ENCODE results near the gene SLX9.

Gene SLX9

GRCh38 chr21:44999428-44999971, 59.7 kb downstream of the SLX9 start:
- Histone ChIP-seq H2AK5ac (ENCODE audit: low read length) (no peak overlapping the region), H2BK12ac (ENCODE audit: low read length) (no peak overlapping the region), H3K79me1 (ENCODE audit: low read length) (peaks cover 10% of the 10 kb centered on the region), H3K4me2 (ENCODE audit: low read length) (no peak overlapping the region), H3K23ac (ENCODE audit: low read length) (no peak overlapping the region), H3K27ac (ENCODE audit: low read depth, low read length) (no peak overlapping the region), H3K9me3 (ENCODE audit: insufficient read depth, low read depth, low read length) (peaks cover under 1% of the 10 kb centered on the region), H3K27me3 (ENCODE audit: insufficient read depth, low read length) (no peaks in the 10 kb centered on the region), H3K36me3 (ENCODE audit: control insufficient read depth in 1 of 2, insufficient read depth in 2 of 2, low read length in 2 of 2) (no peaks in the 10 kb centered on the region), H2AFZ (ENCODE audit: insufficient read depth, low read length, poor library complexity) (no peak overlapping the region), H2BK120ac (ENCODE audit: insufficient read depth, low read length, poor library complexity) (no peak overlapping the region), H3K4me1 (ENCODE audit: control insufficient read depth in 1 of 2, insufficient read depth in 2 of 2, low read length in 2 of 2) (peaks cover 2 to 8% of the 10 kb centered on the region in 2 experiments), H4K12ac (ENCODE audit: low read depth, low read length) (no peak overlapping the region), H2BK5ac (ENCODE audit: low read depth, low read length, poor library complexity) (no peak overlapping the region), H4K8ac (ENCODE audit: low read depth, low read length) (no peak overlapping the region), H4K91ac (ENCODE audit: low read depth, low read length) (no peak overlapping the region), H3K18ac (ENCODE audit: low read length) (no peak overlapping the region), H3K4me3 (ENCODE audit: low read depth, low read length) (no peak overlapping the region), H3K79me2 (ENCODE audit: control insufficient read depth, insufficient read depth, low read length, poor library complexity) (no peaks in the 10 kb centered on the region), H3K9ac (ENCODE audit: low read length) (no peak overlapping the region), H3K14ac (ENCODE audit: low read length) (no peak overlapping the region), H3K4ac (ENCODE audit: low read depth, low read length) (no peak overlapping the region)
- no CpG with 5 or more reads among the region's 17 CpGs for WGBS (ENCODE audit: extremely low coverage, insufficient coverage, insufficient read length)
- DNase-seq, result no peak

DNA sequence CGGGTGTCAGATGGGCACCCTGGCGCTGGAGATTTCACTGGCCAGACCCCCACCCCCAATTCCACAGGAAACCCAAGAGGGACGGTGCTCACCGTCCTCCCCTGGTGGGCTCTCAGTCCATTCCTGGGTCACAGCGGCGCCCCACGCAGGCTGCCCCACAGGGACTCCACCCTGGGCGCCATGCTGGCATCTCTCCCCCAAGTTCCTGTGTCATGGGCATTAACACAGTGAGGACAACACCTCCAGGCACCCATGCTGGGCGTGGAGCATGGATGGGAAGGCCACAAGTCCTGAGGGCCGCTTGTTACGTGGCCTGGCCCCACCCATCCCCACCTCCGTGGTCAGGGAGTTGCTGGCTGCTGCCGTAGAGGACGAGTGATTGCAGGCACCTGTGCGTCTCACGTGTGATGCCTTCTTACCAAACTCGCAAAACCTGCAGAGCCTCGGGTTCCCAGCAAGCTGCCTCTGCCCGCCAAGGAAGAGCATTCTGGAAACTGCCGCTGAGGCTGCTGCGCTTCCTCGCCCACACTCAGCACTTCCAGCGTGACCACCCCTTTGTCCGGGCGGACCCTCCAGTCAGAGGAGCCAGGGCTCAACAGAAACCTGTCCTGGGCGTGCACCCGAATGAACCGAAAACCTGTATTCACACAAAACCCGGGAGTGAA, 60.3 kb downstream of the SLX9 start:
- Histone ChIP-seq H3K4me3 (ENCODE audit: low read depth, low read length) (no peak overlapping the region), H2AFZ (ENCODE audit: insufficient read depth, low read length, poor library complexity) (no peak overlapping the region), H3K23ac (ENCODE audit: low read length) (no peak overlapping the region), H2BK120ac (ENCODE audit: insufficient read depth, low read length, poor library complexity) (no peak overlapping the region), H3K27ac (ENCODE audit: low read depth, low read length) (no peak overlapping the region), H3K36me3 (ENCODE audit: control insufficient read depth in 1 of 2, insufficient read depth in 2 of 2, low read length in 2 of 2) (no peaks in the 10 kb centered on the region), H3K14ac (ENCODE audit: low read length) (no peak overlapping the region), H2AK5ac (ENCODE audit: low read length) (no peak overlapping the region), H4K8ac (ENCODE audit: low read depth, low read length) (no peak overlapping the region), H3K79me2 (ENCODE audit: control insufficient read depth, insufficient read depth, low read length, poor library complexity) (no peaks in the 10 kb centered on the region), H3K9ac (ENCODE audit: low read length) (no peak overlapping the region), H3K4me2 (ENCODE audit: low read length) (no peak overlapping the region), H3K27me3 (ENCODE audit: insufficient read depth, low read length) (no peaks in the 10 kb centered on the region), H4K12ac (ENCODE audit: low read depth, low read length) (no peak overlapping the region), H3K18ac (ENCODE audit: low read length) (no peak overlapping the region), H4K91ac (ENCODE audit: low read depth, low read length) (no peak overlapping the region), H2BK5ac (ENCODE audit: low read depth, low read length, poor library complexity) (no peak overlapping the region), H3K9me3 (ENCODE audit: insufficient read depth, low read depth, low read length) (peaks cover 2% of the 10 kb centered on the region), H2BK12ac (ENCODE audit: low read length) (no peak overlapping the region), H3K4me1 (ENCODE audit: control insufficient read depth in 1 of 2, insufficient read depth in 2 of 2, low read length in 2 of 2) (peaks cover 2 to 8% of the 10 kb centered on the region in 2 experiments), H3K4ac (ENCODE audit: low read depth, low read length) (no peak overlapping the region), H3K79me1 (ENCODE audit: low read length) (peaks cover 12% of the 10 kb centered on the region)
- peak; percentile 19 to 56 for DNase-seq
- WGBS (ENCODE audit: extremely low coverage, insufficient coverage, insufficient read length), result no CpG with 5 or more reads among the region's 29 CpGs

DNA sequence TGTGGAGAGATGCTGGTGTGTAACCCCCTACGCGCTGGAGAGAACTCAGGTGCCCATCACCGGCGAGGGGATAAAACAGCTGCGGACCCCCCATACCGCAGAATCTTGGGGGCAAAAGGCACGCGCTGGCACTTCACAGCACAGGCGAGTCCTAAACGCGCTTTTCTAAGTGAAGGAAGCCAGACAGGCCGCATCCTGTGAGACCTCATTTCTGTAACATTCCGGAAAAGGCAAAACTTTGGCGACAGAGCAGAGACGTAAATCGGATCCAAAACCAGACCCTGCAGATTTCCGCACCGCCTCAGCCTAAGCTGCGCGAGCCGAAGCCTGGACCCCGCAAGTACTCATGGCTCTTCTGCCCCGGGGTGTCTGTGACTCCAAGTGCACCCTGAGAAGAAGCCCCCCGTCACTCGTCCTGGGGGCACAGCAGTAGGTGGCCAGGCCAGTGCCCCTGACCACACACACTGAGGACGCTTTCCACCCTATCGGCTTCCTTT, 60.9 kb downstream of the SLX9 start:
- Histone ChIP-seq H3K18ac (ENCODE audit: low read length) (no peak overlapping the region), H3K23ac (ENCODE audit: low read length) (no peak overlapping the region), H4K91ac (ENCODE audit: low read depth, low read length) (no peak overlapping the region), H3K36me3 (ENCODE audit: control insufficient read depth in 1 of 2, insufficient read depth in 2 of 2, low read length in 2 of 2) (no peaks in the 10 kb centered on the region), H3K4me1 (ENCODE audit: control insufficient read depth in 1 of 2, insufficient read depth in 2 of 2, low read length in 2 of 2) (peaks cover 2 to 8% of the 10 kb centered on the region in 2 experiments), H2BK120ac (ENCODE audit: insufficient read depth, low read length, poor library complexity) (no peak overlapping the region), H3K27ac (ENCODE audit: low read depth, low read length) (no peak overlapping the region), H3K9ac (ENCODE audit: low read length) (no peak overlapping the region), H3K4me3 (ENCODE audit: low read depth, low read length) (no peak overlapping the region), H4K8ac (ENCODE audit: low read depth, low read length) (no peak overlapping the region), H3K9me3 (ENCODE audit: insufficient read depth, low read depth, low read length) (peaks cover 2% of the 10 kb centered on the region), H3K4ac (ENCODE audit: low read depth, low read length) (no peak overlapping the region), H2BK5ac (ENCODE audit: low read depth, low read length, poor library complexity) (no peak overlapping the region), H4K12ac (ENCODE audit: low read depth, low read length) (no peak overlapping the region), H3K4me2 (ENCODE audit: low read length) (no peak overlapping the region), H2AK5ac (ENCODE audit: low read length) (peak overlapping the region; percentile 55), H3K27me3 (ENCODE audit: insufficient read depth, low read length) (no peaks in the 10 kb centered on the region), H3K14ac (ENCODE audit: low read length) (no peak overlapping the region), H2AFZ (ENCODE audit: insufficient read depth, low read length, poor library complexity) (no peak overlapping the region), H2BK12ac (ENCODE audit: low read length) (peak overlapping the region; percentile 4), H3K79me2 (ENCODE audit: control insufficient read depth, insufficient read depth, low read length, poor library complexity) (no peaks in the 10 kb centered on the region), H3K79me1 (ENCODE audit: low read length) (peaks cover 12% of the 10 kb centered on the region)
- no CpG with 5 or more reads among the region's 27 CpGs for WGBS (ENCODE audit: extremely low coverage, insufficient coverage, insufficient read length)
- no peak for DNase-seq

DNA sequence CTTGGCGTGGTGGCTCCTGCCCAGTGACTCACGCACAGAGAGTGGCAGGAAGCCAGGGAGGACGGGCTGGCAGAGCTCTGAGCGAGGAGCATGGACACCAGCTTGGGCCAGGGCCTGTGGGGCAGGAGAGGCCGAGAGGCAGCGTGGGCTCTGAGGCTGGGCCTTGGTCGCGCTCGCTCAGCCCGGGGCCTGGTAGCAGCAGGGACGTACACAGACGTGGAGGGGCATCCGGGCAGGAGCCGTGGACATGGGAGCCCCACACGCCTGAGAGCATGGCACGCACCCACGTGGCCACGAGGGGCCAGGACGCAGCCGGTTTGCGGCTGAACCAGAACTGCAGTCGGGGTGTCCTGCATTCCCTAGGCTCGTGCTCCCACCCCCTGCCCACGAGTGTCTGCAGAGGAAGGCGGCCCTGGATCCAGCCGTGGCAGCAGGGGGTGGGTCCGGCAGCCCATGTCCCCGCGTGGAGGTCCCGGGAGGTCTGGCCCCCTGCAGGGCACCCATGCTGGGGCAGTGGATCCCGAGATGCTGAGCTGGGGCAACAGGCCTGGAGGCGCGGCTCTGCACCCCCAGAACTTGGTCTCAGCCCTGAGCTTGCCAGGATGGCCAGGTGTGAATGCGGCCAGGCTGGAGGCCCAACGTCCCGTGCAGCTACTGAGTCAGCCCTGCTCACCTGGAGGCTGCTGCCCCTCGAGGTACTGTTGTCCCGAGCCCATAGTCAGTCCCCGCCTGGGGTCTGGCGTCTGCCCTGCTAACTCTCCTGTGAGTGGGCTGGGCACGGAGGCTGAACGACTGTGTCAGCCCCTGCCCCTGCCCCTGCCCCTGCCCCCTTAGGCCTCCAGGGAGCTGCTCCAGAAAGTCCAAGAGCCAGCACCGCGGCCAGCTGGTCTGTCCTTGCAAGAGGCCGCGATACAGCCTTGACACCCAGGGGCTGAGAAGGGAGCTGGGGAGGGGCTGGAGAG, 61.6 kb downstream of the SLX9 start:
- Histone ChIP-seq H3K27ac (ENCODE audit: low read depth, low read length) (no peak overlapping the region), H3K4me1 (ENCODE audit: control insufficient read depth in 1 of 2, insufficient read depth in 2 of 2, low read length in 2 of 2) (peaks cover 2 to 8% of the 10 kb centered on the region in 2 experiments), H3K14ac (ENCODE audit: low read length) (no peak overlapping the region), H3K4me3 (ENCODE audit: low read depth, low read length) (no peak overlapping the region), H3K79me2 (ENCODE audit: control insufficient read depth, insufficient read depth, low read length, poor library complexity) (no peaks in the 10 kb centered on the region), H2BK120ac (ENCODE audit: insufficient read depth, low read length, poor library complexity) (no peak overlapping the region), H4K8ac (ENCODE audit: low read depth, low read length) (no peak overlapping the region), H3K9me3 (ENCODE audit: insufficient read depth, low read depth, low read length) (peaks cover 2% of the 10 kb centered on the region), H2AFZ (ENCODE audit: insufficient read depth, low read length, poor library complexity) (no peak overlapping the region), H3K4ac (ENCODE audit: low read depth, low read length) (no peak overlapping the region), H3K27me3 (ENCODE audit: insufficient read depth, low read length) (no peaks in the 10 kb centered on the region), H3K79me1 (ENCODE audit: low read length) (peaks cover 12% of the 10 kb centered on the region), H3K4me2 (ENCODE audit: low read length) (no peak overlapping the region), H4K91ac (ENCODE audit: low read depth, low read length) (peak overlapping the region; percentile 22), H3K23ac (ENCODE audit: low read length) (no peak overlapping the region), H2BK5ac (ENCODE audit: low read depth, low read length, poor library complexity) (no peak overlapping the region), H2AK5ac (ENCODE audit: low read length) (peak overlapping the region; percentile 55), H3K36me3 (ENCODE audit: control insufficient read depth in 1 of 2, insufficient read depth in 2 of 2, low read length in 2 of 2) (no peaks in the 10 kb centered on the region), H3K18ac (ENCODE audit: low read length) (no peak overlapping the region), H4K12ac (ENCODE audit: low read depth, low read length) (no peak overlapping the region), H2BK12ac (ENCODE audit: low read length) (peak overlapping the region; percentile 47), H3K9ac (ENCODE audit: low read length) (no peak overlapping the region)
- no CpG with 5 or more reads among the region's 46 CpGs for WGBS (ENCODE audit: extremely low coverage, insufficient coverage, insufficient read length)
- DNase-seq, result no peak

All from trophoblast cell (in vitro differentiated cells and primary cell).